GM21528 (cell line): ENCODE results near the gene ZNF362.

ENCODE experiments used
- ATAC-seq: cut with Tn5 transposase; IDR thresholded peaks from one replicate; pipeline ENCODE4 v1.9.1; 2021; ENCODE audit warnings: mild to moderate bottlenecking, moderate library complexity; ENCODE audit not compliant: unreplicated experiment, low FRiP score

Gene ZNF362

GRCh38 chr1:33266766-33267165 is 10.5 kb downstream of the ZNF362 start:
- ATAC-seq: no peak

GRCh38 chr1:33267468-33268205 is 11.3 kb downstream of the ZNF362 start:
- no peak for ATAC-seq

- no peak for ATAC-seq
Observed at GRCh38 chr1:33268457-33268856, 12.2 kb downstream of the ZNF362 start.

- ATAC-seq: no peak
Observed at GRCh38 chr1:33268927-33269610, 12.8 kb downstream of the ZNF362 start.

GRCh38 chr1:33269621-33270020 is 13.3 kb downstream of the ZNF362 start:
- no peak for ATAC-seq

GRCh38 chr1:33270379-33270778 is 14.1 kb downstream of the ZNF362 start:
- ATAC-seq: no peak

GRCh38 chr1:33270808-33271465 is 14.6 kb downstream of the ZNF362 start:
- no peak for ATAC-seq

- ATAC-seq: no peak
Observed at GRCh38 chr1:33271666-33272505, 15.6 kb downstream of the ZNF362 start.

GRCh38 chr1:33272509-33272908 is 16.2 kb downstream of the ZNF362 start:
- no peak for ATAC-seq

GRCh38 chr1:33272930-33273329 is 16.6 kb downstream of the ZNF362 start:
- no peak for ATAC-seq

- ATAC-seq: no peak
Observed at GRCh38 chr1:33273406-33273805, 17.1 kb downstream of the ZNF362 start.

GRCh38 chr1:33273961-33274371 is 17.7 kb downstream of the ZNF362 start:
- ATAC-seq: no peak

GRCh38 chr1:33274446-33274845 is 18.2 kb downstream of the ZNF362 start:
- no peak for ATAC-seq

GRCh38 chr1:33275195-33275594 is 18.9 kb downstream of the ZNF362 start:
- no peak for ATAC-seq

GRCh38 chr1:33275706-33276572 is 19.6 kb downstream of the ZNF362 start:
- no peak for ATAC-seq

GRCh38 chr1:33276573-33277298 is 20.4 kb downstream of the ZNF362 start:
- ATAC-seq: no peak

GRCh38 chr1:33277488-33278084 is 21.3 kb downstream of the ZNF362 start:
- ATAC-seq: no peak

- no peak for ATAC-seq
Observed at GRCh38 chr1:33280091-33280661, 23.9 kb downstream of the ZNF362 start.
